GM21619 (cell line): Measurements from ENCODE around the gene CRB1.

Source experiments
- ATAC-seq: cut with Tn5 transposase; IDR thresholded peaks from one replicate; pipeline ENCODE4 v1.9.1; 2021; ENCODE audit not compliant: unreplicated experiment

The CRB1 gene

GRCh38 chr1:197302775-197303174 is 34.7 kb downstream of the CRB1 start:
- ATAC-seq: no peak

- no peak for ATAC-seq
These were observed 35.4 kb downstream of the CRB1 start for GRCh38 chr1:197303463-197303862.

DNA sequence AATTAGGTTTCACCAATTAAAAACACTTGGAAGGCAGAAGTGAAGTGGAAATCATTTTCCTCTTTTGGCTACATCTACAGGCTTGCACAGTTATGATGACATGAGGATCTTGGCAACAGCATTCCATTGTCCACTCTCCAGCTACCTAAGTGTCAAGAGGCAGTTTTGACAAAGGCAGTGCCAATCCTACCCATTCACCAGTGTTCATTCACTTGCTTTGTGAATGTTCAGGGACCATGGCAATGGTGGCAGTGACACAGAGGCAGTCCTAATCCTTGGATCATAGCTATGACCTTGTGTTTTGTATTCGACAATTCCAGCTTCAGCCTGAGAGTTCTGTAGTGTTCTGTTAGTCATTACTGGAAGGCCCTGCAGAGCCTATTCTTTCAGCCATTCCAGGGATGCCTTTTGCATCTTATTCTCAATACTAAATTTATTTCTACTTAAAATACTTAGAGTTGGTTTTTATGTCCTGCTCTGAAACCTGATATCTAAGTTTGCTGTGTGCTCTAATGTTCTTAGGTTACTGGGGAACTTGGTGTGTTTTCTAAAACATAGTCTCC is 36.7 kb downstream of the CRB1 start:
- ATAC-seq: no peak

DNA sequence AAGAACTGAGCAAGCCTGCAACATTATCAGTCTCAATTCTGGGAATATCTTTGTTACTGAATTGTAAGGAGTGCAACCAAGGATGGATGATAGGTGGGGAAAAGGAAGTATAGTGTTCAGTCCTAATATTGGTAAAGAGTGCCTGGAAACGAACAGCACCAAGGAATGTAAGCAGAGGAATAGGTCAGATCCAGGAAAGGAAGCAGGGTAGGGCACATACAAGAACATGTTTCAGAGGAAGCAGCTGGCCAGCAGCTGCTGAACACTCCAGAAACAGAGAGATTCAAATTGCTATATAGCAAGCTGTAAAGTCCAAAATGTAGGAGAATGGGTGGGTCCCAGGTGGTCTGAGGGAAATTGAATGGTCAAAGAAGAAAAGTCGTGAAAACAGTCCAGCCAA is 37.9 kb downstream of the CRB1 start:
- no peak for ATAC-seq

DNA sequence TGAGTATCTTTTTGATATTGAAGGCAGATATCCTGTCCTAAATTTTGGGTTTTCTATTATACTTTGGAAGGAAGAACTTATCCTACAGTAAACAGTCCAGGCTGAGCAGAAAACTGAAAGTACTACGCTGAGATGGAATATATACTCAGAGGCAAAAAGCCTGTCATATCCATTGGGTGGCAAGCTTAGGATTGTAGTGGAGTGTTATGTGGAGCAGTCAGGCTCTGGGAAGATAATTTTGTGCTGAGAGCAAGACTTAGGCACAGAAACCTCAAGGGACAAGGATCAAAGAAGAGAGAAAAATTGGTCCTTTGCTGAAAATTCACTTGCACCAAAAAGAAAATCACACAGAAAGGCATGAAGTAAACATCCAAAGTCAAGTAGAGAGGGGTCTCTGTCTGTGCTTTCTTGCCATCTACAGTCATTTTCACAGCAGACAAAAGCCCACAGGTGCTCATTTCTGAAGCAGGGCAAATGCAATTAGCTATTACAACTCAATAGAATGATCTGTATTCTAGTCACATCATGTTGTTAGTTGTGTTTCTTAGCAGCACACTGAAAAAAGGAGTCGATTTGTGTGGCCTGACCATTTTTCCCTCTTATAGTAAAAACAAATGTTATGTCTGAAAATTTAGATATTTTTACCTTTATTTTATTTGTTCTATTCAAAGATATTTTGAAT is 38.5 kb downstream of the CRB1 start:
- no peak for ATAC-seq

- ATAC-seq: no peak
These were observed 39.1 kb downstream of the CRB1 start for GRCh38 chr1:197307136-197307535.

DNA sequence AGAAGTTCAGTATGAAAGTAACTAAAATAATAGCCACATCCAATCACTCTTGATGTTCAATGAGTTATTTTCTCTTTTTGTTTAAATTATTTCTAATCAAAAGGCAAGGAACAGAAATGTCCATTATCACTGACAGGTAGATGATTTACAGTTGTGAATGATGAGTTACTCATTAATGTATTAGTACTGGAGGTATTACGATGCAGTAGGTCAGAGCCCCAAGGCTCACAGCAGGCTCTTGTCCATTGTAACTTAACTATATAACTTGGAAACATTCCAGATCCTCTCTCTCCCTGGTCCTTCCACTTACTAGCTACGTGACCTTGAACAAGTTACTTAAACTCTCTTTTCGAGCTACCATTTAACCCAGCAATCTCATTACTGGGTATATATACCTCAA is 39.5 kb downstream of the CRB1 start:
- ATAC-seq: no peak

- ATAC-seq: no peak
These were observed 43.0 kb downstream of the CRB1 start for GRCh38 chr1:197311081-197311480.

DNA sequence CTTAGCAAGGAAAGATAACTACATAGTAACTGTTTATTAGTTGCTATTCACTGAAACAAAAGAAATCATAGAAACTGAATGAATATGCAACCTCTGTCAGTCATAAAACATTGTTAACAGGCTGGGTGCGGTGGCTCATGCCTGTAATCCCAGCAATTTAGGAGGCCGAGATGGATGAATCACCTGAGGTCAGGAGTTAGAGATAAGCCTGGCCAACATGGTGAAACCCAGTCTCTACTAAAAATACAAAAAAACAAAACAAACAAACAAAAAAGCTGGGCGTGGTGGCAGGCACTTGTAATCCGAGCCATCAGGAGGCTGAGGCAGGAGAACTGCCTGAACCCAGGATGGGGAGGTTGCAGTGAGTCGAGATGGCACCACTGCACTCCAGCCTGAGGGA is 44.1 kb downstream of the CRB1 start:
- ATAC-seq: no peak

GRCh38 chr1:197313713-197314112 is 45.7 kb downstream of the CRB1 start:
- no peak for ATAC-seq

DNA sequence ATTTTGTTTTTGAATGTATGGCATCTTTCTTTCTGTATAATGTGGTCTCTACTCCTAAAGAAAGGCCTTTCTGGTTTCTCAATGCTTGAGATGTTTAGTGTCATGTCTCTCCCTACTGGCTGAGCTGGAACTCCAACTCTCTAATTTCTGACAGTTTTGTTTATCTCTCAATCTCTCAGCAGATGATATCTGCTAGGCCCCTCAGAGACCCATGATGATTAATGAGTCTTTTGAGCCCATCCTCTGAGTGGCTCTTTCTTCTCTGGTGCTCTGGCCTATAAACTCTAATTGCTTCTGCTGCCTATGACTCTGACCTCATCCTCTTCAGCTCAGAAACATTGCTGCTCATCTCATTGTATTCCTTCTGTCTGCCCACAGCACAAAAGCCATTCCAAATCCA is 46.6 kb downstream of the CRB1 start:
- no peak for ATAC-seq

- ATAC-seq: no peak
These were observed 51.6 kb downstream of the CRB1 start for GRCh38 chr1:197319631-197320030.

- no peak for ATAC-seq
These were observed 53.0 kb downstream of the CRB1 start for GRCh38 chr1:197320991-197321531.

GRCh38 chr1:197321811-197322210 is 53.8 kb downstream of the CRB1 start:
- ATAC-seq: no peak

DNA sequence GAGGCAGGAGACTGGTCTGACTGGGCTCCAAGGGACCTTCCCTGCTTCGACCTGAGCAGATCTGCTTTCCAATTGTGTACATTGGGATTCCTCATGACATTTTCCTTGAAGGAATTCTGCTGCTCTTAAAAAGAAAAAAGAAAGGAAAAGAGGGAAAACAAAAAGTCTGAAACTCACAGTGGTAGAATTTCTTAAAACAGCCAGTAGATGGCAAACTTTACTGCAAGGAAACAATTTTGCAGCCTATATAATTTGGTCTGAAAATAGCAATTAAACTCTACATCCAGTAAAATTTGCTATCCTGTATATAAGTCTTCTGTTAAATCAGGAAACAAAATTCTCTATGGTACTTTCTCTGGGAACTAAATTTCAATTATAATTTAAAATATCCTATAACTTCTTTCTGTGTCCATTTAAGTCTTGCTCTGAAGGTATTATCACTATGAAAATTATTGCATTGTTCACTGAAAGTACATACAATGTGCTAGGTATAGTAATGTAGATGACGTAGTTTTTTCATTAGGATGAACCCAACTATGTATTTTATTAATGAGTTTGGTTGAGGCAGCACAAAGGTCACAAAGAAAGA is 59.8 kb downstream of the CRB1 start:
- ATAC-seq: peak; percentile 44

DNA sequence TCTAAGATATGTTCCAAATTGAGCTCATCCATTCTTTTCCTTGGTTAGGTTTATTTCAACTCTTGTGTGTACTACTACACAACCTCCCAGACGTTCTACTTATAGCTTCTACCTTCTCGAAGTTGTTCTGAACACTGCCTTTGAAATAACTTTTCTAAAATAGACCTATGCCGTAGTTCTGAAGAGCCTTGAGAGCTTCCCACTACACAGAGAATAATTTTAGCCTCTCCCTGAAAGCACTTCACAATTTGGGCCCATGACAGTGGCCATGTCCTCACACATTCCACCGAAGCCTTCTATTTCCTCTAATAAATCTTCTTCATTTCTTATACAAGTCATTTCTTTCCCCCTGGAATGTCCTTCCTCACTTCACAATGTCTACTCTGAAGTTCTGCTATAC is 62.2 kb downstream of the CRB1 start:
- no peak for ATAC-seq

GRCh38 chr1:197331565-197331964 is 63.5 kb downstream of the CRB1 start:
- ATAC-seq: no peak

GRCh38 chr1:197333041-197333440 is 65.0 kb downstream of the CRB1 start:
- no peak for ATAC-seq

- ATAC-seq: no peak
These were observed 68.5 kb downstream of the CRB1 start for GRCh38 chr1:197336571-197336970.

DNA sequence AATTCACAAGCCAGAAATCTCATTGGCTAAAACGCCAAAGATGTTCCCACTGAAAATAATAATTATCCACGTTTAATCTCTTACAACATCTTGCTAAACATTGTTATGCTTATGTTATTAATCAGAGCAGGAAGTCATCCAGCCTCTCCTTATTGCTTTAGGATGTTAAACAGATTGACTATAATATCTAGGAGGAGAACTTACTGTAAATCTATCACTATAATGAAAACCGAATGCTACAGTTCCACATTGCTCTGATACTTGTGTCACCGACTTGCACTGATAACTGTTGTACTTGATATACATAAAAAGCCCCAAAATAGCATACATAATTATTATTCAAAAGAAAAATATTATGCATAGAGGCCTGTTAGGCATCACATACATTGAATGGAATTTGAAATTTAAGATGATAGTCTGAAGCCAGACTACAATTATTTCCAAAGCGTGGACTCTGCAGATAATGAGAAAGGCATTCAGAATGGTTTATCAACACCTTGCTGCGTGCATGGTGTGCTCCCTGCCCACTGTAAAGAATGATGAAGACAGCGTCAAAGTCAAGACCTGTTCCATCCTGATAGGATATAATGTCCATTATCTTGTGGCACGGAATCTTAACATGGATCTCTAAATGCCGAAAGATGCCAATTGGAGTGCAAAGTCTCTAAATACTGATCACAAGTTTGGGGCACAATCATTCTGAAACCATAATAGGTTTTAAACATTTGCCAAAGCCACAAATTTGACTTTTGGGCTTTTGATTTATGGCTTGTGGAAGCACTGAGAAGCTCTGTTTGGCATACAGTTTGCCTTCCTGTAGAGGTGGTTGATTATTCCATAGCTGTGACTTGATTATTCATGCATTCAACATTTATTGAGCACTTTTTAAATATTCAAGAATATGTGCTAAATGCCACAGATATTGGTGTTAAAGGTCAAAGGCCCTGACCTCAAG is 71.3 kb downstream of the CRB1 start:
- ATAC-seq: no peak

- no peak for ATAC-seq
These were observed 73.6 kb downstream of the CRB1 start for GRCh38 chr1:197341626-197342025.
